IPS DF 4.7 (cell line): ENCODE results near the gene NDUFB5.
A peak's percentile ranks its signal among the peaks of the same experiment; 100 is the strongest.

Experiments
- DNase-seq: peaks from one replicate; pipeline ENCODE4 v3.0.0-alpha.2; 2013; ENCODE audit warnings: low spot score; ENCODE audit errors: extremely low read depth

NDUFB5 gene

GRCh38 chr3:179604321-179605078, at the start of gene NDUFB5, which contains the start of gene MRPL47:
TSS of gene NDUFB5 (plus strand) at chr3:179604794. CDS start at chr3:179604816, 22 bp downstream.
TSS of gene MRPL47 (minus strand) at chr3:179604638. CDS start at chr3:179604624, 14 bp downstream.
- peak; percentile 91 for DNase-seq

GRCh38 chr3:179558742-179559364, 45.7 kb upstream of the NDUFB5 start:
- no peak for DNase-seq

DNA sequence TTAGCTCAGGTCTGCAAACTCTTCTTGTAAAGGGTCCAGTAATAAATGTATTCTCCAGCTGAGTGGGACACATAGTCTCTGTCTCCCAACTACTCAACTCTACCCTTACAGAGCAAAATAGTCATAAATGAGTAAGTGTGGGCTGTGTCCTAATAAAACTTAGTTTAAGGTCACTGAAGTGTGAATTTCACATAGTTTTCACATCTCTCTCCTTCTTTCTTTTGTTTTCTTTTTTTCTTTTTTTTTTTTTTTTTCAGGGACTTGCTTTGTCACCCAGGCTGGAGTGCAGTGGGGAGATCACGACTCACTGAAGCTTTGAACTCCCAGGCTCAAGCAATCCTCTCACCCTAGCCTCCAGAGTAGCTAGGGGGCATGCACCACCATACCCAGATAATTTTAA, 43.8 kb upstream of the NDUFB5 start:
- DNase-seq, result no peak

GRCh38 chr3:179562591-179563270, 41.9 kb upstream of the NDUFB5 start, which contains the start of gene ACTL6A:
TSS of gene ACTL6A (plus strand) at chr3:179562926. CDS start at chr3:179563093, 167 bp downstream.
- peak; percentile 98 for DNase-seq

DNA sequence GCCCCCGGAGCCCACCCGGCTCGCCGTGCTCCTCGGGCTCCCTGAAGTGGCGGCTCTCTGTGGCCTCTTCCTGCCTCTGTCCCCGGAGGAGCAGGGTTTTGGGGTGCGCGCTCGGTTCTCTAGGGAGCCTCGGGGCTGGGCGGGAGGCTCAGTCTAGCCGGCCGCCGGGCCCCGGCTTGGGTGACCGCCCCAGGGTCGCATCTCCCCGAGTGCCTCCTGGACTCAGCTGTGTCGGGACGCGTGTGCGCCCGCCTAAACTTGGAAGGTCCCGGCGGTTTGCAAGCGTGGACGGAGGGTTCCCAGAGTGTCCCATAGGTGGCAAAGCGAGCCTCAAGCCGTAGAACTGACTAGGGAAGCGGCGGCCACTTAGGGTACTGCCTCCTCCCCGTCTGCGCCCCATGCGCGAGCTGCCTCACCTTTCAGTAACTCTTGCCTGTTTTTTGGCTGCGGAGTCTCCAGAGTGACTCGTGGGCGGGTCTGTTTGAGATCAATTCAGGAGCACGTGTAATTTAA, 41.3 kb upstream of the NDUFB5 start:
- DNase-seq, result no peak

- no peak for DNase-seq
Measured at GRCh38 chr3:179565496-179565895, 39.1 kb upstream of the NDUFB5 start.

GRCh38 chr3:179580992-179581391, 23.6 kb upstream of the NDUFB5 start:
- no peak for DNase-seq

GRCh38 chr3:179589143-179589542, 15.5 kb upstream of the NDUFB5 start:
- no peak for DNase-seq

DNA sequence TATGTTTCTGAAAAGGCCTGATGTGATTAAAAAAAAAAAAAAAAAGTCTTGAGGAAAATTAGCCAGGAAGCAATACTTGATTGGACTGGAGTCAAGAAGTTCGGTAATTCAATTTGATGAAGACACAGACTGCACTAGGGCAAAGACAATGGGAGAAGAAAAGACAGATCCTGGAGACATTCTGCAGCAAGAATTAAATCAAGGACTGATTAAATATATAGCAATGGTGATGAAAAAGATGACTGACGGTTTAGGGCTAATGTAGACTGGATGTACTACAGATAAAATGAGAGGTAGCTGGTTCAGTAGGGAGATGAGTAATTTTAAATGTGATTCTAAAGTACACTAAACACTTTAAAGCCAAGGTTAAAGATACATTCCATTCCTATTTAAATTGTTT, 13.9 kb upstream of the NDUFB5 start:
- DNase-seq, result no peak

DNA sequence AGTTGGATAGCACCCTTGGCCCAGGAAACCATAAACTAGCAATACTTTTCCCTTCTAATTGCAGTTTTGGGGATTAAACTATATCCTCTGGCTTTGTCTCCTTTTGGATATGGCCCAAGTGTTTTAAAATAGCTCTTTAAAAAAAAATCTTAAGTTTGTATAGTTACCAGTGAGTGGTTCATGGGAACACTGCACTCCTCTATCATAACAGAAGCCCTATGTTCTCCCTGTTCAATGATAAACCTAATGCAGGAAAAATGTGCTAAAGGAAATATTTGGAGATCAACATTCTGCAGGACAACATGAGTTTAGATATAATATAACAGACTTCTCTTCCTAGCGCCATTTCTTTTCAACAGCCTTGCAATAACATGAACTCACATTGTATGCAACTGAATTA, 13.3 kb upstream of the NDUFB5 start:
- DNase-seq, result no peak

- no peak for DNase-seq
Measured at GRCh38 chr3:179599531-179599930, 5.1 kb upstream of the NDUFB5 start.

- DNase-seq, result no peak
Measured at GRCh38 chr3:179603321-179603720, 1.3 kb upstream of the NDUFB5 start.

- DNase-seq, result no peak
Measured at GRCh38 chr3:179603831-179604230, 763 bp upstream of the NDUFB5 start.

DNA sequence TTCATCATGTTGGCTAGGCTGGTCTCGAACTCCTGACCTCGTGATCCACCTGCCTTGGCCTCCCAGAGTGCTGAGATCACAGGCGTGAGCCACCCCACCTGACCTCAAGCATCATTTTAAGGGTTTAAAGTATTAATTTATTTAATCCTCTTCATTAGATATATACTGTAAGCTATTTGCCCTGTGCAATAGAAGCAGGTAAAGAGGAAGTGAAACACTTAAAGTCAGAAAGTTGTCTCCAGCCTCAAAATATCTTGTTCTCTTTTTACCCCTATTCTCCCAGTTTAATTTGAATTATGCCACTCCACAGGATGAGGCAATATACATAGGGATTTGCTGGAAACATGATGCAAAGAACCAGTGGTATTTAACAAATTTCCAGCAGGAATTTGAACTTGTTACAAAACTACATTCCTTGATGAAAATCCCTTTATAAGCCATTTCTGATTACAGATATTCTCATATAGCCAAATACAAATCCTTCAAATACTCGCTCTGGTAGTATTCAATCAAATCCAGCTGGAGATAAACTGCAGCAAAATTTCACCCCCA, 2.0 kb downstream of the NDUFB5 start:
- DNase-seq, result no peak

DNA sequence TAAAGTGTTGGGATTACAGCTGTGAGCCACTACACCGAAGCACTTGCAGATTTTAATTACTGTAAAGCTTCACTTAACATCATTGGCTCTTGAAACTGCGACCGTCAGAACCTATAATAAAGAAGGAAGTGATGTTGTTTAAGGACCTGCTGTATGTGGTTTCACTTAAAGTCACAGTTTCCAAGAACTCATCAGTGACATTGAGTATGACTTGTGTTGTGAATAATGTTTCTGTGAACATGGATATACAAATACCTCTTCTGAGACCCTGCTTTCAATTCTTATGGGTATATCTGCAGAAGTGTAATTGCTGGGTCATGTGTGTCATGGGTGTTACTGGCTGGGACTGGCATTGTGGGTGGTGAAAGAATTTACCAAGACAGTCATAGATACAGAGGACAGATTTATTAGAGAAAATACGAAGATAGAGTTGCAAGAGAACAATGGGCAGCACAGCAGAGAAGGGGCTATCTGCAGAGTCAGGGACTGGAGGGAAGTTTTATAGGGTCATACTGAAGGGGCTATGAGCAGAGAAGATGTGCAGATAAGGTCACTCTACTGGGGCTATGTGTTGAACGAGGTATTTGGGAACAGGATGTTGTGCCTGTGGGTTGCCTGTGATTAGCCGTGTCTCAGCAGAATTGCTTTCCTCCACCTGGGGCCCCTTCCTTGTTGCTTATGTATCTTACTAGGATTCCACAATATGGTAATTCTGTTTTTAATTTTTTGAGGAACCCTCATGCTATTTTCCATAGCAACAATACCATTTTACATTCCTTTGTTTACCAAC, 4.5 kb downstream of the NDUFB5 start:
- no peak for DNase-seq

DNA sequence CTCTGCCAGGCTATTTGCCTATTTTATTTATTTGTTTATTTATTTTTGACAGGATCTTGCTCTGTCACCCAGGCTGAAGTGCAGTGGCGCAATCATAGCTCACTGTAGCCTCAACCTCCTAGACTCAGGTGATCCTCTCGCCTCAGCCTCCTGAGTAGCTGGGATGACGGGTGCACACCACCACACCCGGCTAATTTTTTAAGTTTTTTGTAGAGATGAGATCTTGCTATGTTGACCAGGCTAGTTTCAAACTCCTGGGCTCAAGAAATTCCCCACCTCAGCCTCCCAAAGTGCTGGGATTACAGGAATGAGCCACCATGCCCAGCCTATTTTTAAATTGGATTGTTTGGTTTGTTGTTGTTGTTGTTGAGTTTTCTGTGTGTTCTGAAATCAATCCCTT, 5.5 kb downstream of the NDUFB5 start:
- no peak for DNase-seq

DNA sequence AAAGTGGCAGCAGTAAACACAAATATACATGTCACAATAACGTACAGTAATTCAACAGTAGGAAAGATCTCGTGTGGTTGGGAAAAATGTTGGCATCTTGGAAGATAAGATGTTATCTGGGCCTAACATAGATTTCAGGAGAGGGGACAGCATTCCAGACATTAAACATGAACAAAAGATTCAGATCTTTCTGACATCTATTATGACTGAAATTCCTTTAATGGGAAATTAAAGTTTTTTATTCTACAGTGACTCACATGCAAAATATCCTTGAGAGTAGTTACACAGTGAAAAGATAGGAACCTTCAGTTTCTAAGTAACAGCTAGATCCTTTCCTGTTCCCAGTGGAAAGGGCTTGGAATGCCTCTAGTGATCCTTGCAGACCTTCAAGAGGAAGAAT, 9.2 kb downstream of the NDUFB5 start:
- DNase-seq, result no peak

DNA sequence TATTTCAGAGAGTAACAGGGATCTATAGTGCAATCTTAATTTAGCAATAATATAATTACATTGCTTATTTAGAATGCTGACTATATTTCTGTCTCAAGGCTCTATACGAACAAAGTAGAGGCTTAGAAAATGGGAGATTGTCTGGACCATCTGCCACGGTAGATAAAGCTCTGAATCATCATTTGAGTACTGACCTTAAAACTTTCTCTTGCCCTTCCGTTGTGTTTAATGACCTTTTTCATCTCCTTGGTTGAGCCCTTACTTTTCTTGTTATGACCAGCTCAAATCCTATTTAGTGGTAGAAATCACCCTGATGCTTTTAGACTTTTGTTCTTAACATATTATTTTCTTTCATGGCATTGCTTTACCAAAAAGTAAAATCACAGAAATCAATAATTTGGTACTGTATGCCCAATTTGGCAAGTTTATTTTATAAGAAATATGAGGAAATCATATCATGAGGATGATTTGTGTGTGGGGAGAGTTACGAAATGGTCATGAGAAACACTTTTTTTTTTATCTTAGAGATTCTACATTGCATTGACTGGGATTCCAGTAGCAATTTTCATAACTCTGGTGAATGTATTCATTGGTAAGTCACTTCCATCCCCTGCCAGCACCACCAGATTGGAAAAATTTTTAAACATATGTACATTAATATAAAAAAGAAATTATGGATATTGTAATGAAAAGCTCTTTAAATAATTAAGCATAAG, 11.0 kb downstream of the NDUFB5 start:
- no peak for DNase-seq

DNA sequence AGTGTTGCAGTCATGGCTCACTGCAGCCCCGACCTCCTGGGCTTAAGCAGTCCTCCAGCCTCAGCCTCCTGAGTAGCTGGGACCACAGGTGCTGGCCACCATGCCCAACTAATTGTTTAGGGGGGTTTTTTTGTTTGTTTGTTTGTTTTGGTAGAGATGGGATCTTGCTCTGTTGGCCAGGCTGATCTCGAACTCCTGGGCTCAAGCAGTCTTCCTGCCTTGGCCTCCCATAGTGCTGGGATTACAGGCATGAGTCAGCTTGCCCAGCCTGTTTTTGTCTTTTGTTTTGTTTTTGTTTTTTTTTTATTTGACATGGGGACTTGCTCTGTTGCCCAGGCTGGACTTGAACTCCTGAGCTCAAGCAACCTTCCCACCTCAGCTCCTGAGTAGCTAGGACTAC, 17.4 kb downstream of the NDUFB5 start:
- no peak for DNase-seq

DNA sequence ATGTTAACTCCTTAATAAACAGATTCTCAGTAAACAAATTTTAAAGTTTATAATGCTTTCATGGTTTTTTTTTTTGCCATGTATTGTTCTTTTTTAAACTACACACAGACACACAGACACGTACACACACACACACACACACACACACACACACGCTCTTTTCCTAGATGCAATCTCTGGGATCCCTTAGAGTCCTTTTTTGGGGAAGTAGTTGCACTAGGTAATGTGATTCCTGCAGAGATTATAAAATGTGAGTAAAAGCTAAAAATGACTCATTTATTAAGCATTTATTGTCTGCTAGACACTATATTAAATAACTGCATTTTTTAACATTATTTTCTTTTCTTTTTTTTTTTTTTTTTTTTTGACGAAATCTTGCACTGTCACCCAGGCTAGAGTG, 19.9 kb downstream of the NDUFB5 start:
- no peak for DNase-seq
